Panc1 (cell line): Measurements from ENCODE around the gene DLG2. TPM values are rescaled to one million over a fixed set of nuclear protein-coding genes. Genes with fewer than 3 reads are reported as not detected.

Experiments
- ATAC-seq: fragments of 200-7000 bp; cut with Tn5 transposase; 2 replicates; pipeline ENCODE4 v1.9.1; 2020; ENCODE audit warnings: mild to moderate bottlenecking, moderate library complexity
- BruUV-seq: library from RNA; stranded (reverse); fragments of 400-500 nt; replicated peaks from 2 replicates; lab custom pipeline; 2021; lab: Mats Ljungman, UMichigan
- CTCF ChIA-PET: fragments of 300-600 bp; sonication (Branson Sonifier 250); formaldehyde crosslinking; loops from one replicate; lab custom pipeline; 2022; ENCODE audit warnings: antibody characterized with exemption; lab: Charles Lee
- POLR2A ChIA-PET: fragments of 300-600 bp; sonication (Branson Sonifier 250); formaldehyde crosslinking; loops from one replicate; lab custom pipeline; 2022; ENCODE audit warnings: antibody characterized with exemption; lab: Charles Lee
- DNase-seq: peaks from one replicate; pipeline ENCODE4 v3.0.0-alpha.2; 2010; ENCODE audit warnings: low read depth, low spot score
- H3K27ac ChIP-seq: 2 replicates; pipeline ENCODE4 v1.5.1; 2011; ENCODE audit warnings: mild to moderate bottlenecking, low read length, inconsistent platforms
- H3K27me3 ChIP-seq: fragments of 200-500 bp; sonication (Bioruptor generic); 2 replicates; pipeline ENCODE4 v1.6.0; 2014; ENCODE audit warnings: low read length, inconsistent platforms; ENCODE audit not compliant: control insufficient read depth, insufficient read depth
- H3K36me3 ChIP-seq: fragments of 200-500 bp; sonication (Bioruptor generic); 2 replicates; pipeline ENCODE4 v1.5.1; 2014; ENCODE audit warnings: inconsistent platforms, mild to moderate bottlenecking, low read length, moderate library complexity; ENCODE audit not compliant: control insufficient read depth, insufficient read depth
- H3K4me1 ChIP-seq: 2 replicates; pipeline ENCODE4 v1.5.1; 2011; ENCODE audit warnings: inconsistent platforms, mild to moderate bottlenecking, low read length, moderate library complexity; ENCODE audit not compliant: control insufficient read depth, insufficient read depth
- H3K4me3 ChIP-seq, 2 experiments: 2 replicates each; pipeline ENCODE4 v1.5.1; 2011 to 2012; ENCODE audit warnings: low read depth in 2 of 2, low read length in 2 of 2, mild to moderate bottlenecking in 2 of 2, inconsistent platforms in 1 of 2, moderate library complexity in 1 of 2
- H3K9me3 ChIP-seq: fragments of 200-500 bp; sonication (Bioruptor generic); 2 replicates; pipeline ENCODE4 v1.5.1; 2014; ENCODE audit warnings: low read depth, mild to moderate bottlenecking, inconsistent platforms, low read length, moderate library complexity; ENCODE audit not compliant: control insufficient read depth, insufficient read depth
- POLR2AphosphoS5 ChIP-seq: IDR thresholded peaks from 2 replicates; pipeline ENCODE4 v1.6.1; 2012; ENCODE audit warnings: mild to moderate bottlenecking, low read depth, low read length, moderate library complexity
- SIN3A ChIP-seq: IDR thresholded peaks from 2 replicates; pipeline ENCODE4 v1.6.1; 2012; ENCODE audit warnings: low read depth, mild to moderate bottlenecking, low read length, moderate library complexity, borderline replicate concordance; ENCODE audit not compliant: insufficient read depth
- TCF7L2 ChIP-seq: IDR thresholded peaks from 2 replicates; pipeline ENCODE4 v1.6.1; 2011; ENCODE audit warnings: mild to moderate bottlenecking, low read depth, low read length, inconsistent platforms
- in situ Hi-C: cut with HindIII; loops from 2 replicates; pipeline ENCODE4 v1.10.0; 2016; ENCODE audit warnings: low sequenced_read_pairs, low pct_unique_long_range_greater_than_20kb
- intact Hi-C: fragments of 100-400 bp; cut with micrococcal nuclease; formaldehyde crosslinking; loops from one replicate; pipeline ENCODE4 v1.10.0; 2022; ENCODE audit not compliant: unreplicated experiment
- total RNA-seq: library from RNA; stranded (reverse); gene quantifications from one replicate; pipeline ENCODE4 v1.2.1, GENCODE V29; 2021; ENCODE audit not compliant: unreplicated experiment
- TF ChIP-seq, protein P1 (sequence below): fragments of 450-650 bp; IDR thresholded peaks from 2 replicates; pipeline ENCODE4 v1.5.1; 2017; ENCODE audit warnings: mild to moderate bottlenecking
- TF ChIP-seq, protein P2 (sequence below), 2 experiments: IDR thresholded peaks; 2 replicates each; pipeline ENCODE4 v1.6.1; 2011 to 2012; ENCODE audit warnings: low read depth in 2 of 2, control low read depth in 1 of 2, low read length in 1 of 2, mild to moderate bottlenecking in 1 of 2, moderate library complexity in 1 of 2; ENCODE audit not compliant: insufficient read depth in 1 of 2

The DLG2 gene
- total RNA-seq, 1 experiment from 2014 or later, result 4.2 TPM

DNA sequence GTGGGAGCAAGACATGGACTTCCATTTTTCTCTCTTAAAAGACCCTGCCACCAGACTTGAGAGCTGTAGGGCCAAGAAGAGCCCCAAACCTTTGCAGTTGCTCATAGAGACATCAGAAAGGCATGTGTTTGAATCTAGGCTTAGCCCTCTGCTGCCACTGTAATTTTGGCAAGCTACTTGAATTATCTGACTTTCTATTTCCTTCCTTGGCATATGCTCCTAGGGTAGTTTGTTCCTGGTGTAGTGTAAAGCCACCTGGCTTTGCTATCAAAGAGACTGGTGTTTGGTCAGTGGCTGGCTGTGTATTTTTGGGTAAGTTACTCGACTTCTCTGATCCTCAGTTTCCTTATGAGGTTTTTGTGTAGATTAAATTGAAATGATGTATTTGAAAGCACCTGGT is 2088.9 kb downstream of the DLG2 start:
- CTCF ChIA-PET, result no interaction called here
- H3K27me3 ChIP-seq, result peaks cover 2% of the 10 kb centered on the region; the same call in 1 of the 2 replicates
- intact Hi-C loops, result no loop called here

DNA sequence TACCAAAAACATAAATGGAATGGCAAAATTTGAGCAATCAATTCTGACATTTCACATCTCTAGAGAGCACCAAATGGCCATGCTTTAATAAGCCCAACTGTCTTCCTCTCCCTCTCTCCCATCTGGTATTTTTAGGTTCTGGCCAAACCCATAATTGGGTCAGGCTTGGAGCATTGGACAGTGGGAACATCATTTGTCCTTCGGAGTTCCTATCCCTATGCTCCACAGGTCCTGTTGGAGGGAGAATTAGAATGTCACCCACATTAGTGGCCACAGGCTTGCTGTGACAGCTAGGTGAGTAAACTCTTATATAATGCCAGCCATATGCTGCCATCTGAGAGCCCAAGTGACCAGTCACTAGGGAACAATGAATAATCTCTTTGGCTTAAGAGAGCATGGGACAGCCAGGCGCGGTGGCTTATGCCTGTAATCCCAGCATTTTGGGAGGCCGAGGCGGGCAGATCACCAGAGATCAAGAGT is 2090.0 kb downstream of the DLG2 start:
- ChIA-PET CTCF (no interaction called here), POLR2A (no interaction called here)
- H3K4me3 ChIP-seq, result no peak overlapping the region
- in situ Hi-C loops, result no loop called here
- TF ChIP-seq TCF7L2 (no peak), POLR2AphosphoS5 (no peak), SIN3A (no peak)
- TF ChIP-seq, protein P1, sequence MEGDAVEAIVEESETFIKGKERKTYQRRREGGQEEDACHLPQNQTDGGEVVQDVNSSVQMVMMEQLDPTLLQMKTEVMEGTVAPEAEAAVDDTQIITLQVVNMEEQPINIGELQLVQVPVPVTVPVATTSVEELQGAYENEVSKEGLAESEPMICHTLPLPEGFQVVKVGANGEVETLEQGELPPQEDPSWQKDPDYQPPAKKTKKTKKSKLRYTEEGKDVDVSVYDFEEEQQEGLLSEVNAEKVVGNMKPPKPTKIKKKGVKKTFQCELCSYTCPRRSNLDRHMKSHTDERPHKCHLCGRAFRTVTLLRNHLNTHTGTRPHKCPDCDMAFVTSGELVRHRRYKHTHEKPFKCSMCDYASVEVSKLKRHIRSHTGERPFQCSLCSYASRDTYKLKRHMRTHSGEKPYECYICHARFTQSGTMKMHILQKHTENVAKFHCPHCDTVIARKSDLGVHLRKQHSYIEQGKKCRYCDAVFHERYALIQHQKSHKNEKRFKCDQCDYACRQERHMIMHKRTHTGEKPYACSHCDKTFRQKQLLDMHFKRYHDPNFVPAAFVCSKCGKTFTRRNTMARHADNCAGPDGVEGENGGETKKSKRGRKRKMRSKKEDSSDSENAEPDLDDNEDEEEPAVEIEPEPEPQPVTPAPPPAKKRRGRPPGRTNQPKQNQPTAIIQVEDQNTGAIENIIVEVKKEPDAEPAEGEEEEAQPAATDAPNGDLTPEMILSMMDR, result no peak
- H3K36me3 ChIP-seq, result no peaks in the 10 kb centered on the region
- no peaks in the 10 kb centered on the region for H3K4me1 ChIP-seq
- ATAC-seq (no peak), DNase-seq (no peak)
- BruUV-seq, result no TSS peak
- H3K9me3 ChIP-seq, result no peaks in the 10 kb centered on the region
- intact Hi-C loops, result no loop called here
- no peak overlapping the region for H3K27ac ChIP-seq
- H3K27me3 ChIP-seq, result peaks cover 2% of the 10 kb centered on the region; the same call in 1 of the 2 replicates

More for the DNA sequence above, 2088.9 kb downstream of the DLG2 start:
- H3K36me3 ChIP-seq, result no peaks in the 10 kb centered on the region
- no peaks in the 10 kb centered on the region for H3K4me1 ChIP-seq
- TF ChIP-seq TCF7L2, result no peak
- TF ChIP-seq SIN3A, result no peak
- TF ChIP-seq, protein P2, sequence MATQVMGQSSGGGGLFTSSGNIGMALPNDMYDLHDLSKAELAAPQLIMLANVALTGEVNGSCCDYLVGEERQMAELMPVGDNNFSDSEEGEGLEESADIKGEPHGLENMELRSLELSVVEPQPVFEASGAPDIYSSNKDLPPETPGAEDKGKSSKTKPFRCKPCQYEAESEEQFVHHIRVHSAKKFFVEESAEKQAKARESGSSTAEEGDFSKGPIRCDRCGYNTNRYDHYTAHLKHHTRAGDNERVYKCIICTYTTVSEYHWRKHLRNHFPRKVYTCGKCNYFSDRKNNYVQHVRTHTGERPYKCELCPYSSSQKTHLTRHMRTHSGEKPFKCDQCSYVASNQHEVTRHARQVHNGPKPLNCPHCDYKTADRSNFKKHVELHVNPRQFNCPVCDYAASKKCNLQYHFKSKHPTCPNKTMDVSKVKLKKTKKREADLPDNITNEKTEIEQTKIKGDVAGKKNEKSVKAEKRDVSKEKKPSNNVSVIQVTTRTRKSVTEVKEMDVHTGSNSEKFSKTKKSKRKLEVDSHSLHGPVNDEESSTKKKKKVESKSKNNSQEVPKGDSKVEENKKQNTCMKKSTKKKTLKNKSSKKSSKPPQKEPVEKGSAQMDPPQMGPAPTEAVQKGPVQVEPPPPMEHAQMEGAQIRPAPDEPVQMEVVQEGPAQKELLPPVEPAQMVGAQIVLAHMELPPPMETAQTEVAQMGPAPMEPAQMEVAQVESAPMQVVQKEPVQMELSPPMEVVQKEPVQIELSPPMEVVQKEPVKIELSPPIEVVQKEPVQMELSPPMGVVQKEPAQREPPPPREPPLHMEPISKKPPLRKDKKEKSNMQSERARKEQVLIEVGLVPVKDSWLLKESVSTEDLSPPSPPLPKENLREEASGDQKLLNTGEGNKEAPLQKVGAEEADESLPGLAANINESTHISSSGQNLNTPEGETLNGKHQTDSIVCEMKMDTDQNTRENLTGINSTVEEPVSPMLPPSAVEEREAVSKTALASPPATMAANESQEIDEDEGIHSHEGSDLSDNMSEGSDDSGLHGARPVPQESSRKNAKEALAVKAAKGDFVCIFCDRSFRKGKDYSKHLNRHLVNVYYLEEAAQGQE (IDR thresholded peaks at IDR 0.05; ENCODE audit: insufficient read depth in 1 of 2, low read depth in 2 of 2, low read length in 1 of 2), result no peak
- TF ChIP-seq, protein P1, result no peak
- TF ChIP-seq POLR2AphosphoS5, result no peak
- DNase-seq (no peak), ATAC-seq (no peak)
- no TSS peak for BruUV-seq
- no peaks in the 10 kb centered on the region for H3K9me3 ChIP-seq
- in situ Hi-C loops, result no loop called here
- POLR2A ChIA-PET, result no interaction called here
- no peak overlapping the region for H3K4me3 ChIP-seq
- no peak overlapping the region for H3K27ac ChIP-seq
